Sigmoid colon (tissue), 4 donors: ENCODE measurements around the gene FNIP1.

ENCODE experiments used
- CTCF ChIP-seq, 4 experiments: fragments of 450-650 bp in 3 of 4; fragments of 200-600 bp in 1 of 4; IDR thresholded peaks; one replicate each; pipeline ENCODE4 v1.5.1; 2016 to 2019; ENCODE audit warnings: antibody characterized with exemption in 4 of 4, mild to moderate bottlenecking in 3 of 4, moderate library complexity in 2 of 4
- EP300 ChIP-seq, 4 donors: sonication (generic); formaldehyde crosslinking; IDR thresholded peaks; one replicate each; pipeline ENCODE4 v1.6.1; 2017; ENCODE audit warnings: antibody characterized with exemption in 4 of 4
- POLR2A ChIP-seq, 2 donors: fragments of 450-650 bp; IDR thresholded peaks; one replicate each; pipeline ENCODE4 v1.6.1; 2016; ENCODE audit warnings: antibody characterized with exemption in 2 of 2, mild to moderate bottlenecking in 2 of 2, moderate library complexity in 2 of 2
- POLR2AphosphoS5 ChIP-seq, 4 donors: sonication (generic); formaldehyde crosslinking; IDR thresholded peaks; one replicate each; pipeline ENCODE4 v1.6.1; 2017; ENCODE audit warnings: antibody characterized with exemption in 4 of 4

DNA sequence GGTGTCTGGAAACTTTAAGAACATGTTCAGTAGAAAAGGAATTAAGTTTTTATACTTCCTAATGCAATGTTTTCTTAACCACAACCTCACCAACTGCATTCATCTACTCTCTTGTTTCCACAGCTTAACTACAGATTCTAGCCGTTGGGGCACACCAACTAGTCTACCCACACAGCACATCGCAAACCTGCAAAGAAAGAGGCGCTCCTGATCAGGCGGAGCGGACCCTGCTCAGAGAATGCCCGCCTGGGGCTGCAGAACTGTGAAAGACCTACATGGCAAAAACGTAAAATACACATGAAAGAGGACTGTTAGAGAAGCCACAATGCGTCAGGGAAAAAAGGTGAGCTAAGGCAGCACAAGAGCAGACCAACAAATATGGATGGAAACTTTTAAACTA lies 86.4 kb downstream of the FNIP1 start:
- TF ChIP-seq CTCF (IDR thresholded peaks at IDR 0.05), result no peak
- TF ChIP-seq POLR2AphosphoS5 (IDR thresholded peaks at IDR 0.05), result no peak
- TF ChIP-seq POLR2A (IDR thresholded peaks at IDR 0.05), result no peak
- no peak for TF ChIP-seq EP300 (IDR thresholded peaks at IDR 0.05)
